Measurements from ENCODE around the gene BMPR2. TPM values are rescaled to one million over a fixed set of nuclear protein-coding genes. Genes with fewer than 3 reads are reported as not detected.

The BMPR2 gene
- total RNA-seq, 1 donor, result 44.2 TPM

GRCh38 chr2:202410092-202410491 lies 34.0 kb downstream of the BMPR2 start:
- no peak for DNase-seq (ENCODE audit: insufficient read length, low spot score, missing footprints)
- H3K4me1 ChIP-seq (ENCODE audit: insufficient read depth, low read length), result no peaks in the 10 kb centered on the region
- H3K79me2 ChIP-seq (ENCODE audit: insufficient read depth, low read length), result peaks cover 88% of the 10 kb centered on the region
- no peaks in the 10 kb centered on the region for H3K9me3 ChIP-seq (ENCODE audit: low read depth, low read length)
- no peak overlapping the region for H2AFZ ChIP-seq (ENCODE audit: low read length)
- H3K4me2 ChIP-seq (ENCODE audit: insufficient read depth, low read length), result no peak overlapping the region
- H3K4me3 ChIP-seq (ENCODE audit: insufficient read depth, low read length), result no peak overlapping the region
- H3K27ac ChIP-seq (ENCODE audit: low read depth, low read length), result no peak overlapping the region
- H3K36me3 ChIP-seq (ENCODE audit: insufficient read depth, low read length), result peaks cover under 1% of the 10 kb centered on the region
- H4K20me1 ChIP-seq (ENCODE audit: insufficient read depth, low read length), result peaks cover 30% of the 10 kb centered on the region
- H3K27me3 ChIP-seq (ENCODE audit: insufficient read depth, low read length), result no peaks in the 10 kb centered on the region
- no peak for TF ChIP-seq CTCF (IDR thresholded peaks at IDR 0.05; ENCODE audit: extremely low read depth, low read depth, low read length)

- Histone ChIP-seq H4K20me1 (ENCODE audit: insufficient read depth, low read length) (peaks cover 29% of the 10 kb centered on the region), H3K79me2 (ENCODE audit: insufficient read depth, low read length) (peaks cover 84% of the 10 kb centered on the region), H3K36me3 (ENCODE audit: insufficient read depth, low read length) (no peaks in the 10 kb centered on the region), H3K27me3 (ENCODE audit: insufficient read depth, low read length) (no peaks in the 10 kb centered on the region), H2AFZ (ENCODE audit: low read length) (no peak overlapping the region), H3K4me3 (ENCODE audit: insufficient read depth, low read length) (no peak overlapping the region), H3K9me3 (ENCODE audit: low read depth, low read length) (no peaks in the 10 kb centered on the region), H3K27ac (ENCODE audit: low read depth, low read length) (no peak overlapping the region), H3K4me2 (ENCODE audit: insufficient read depth, low read length) (no peak overlapping the region), H3K4me1 (ENCODE audit: insufficient read depth, low read length) (no peaks in the 10 kb centered on the region)
- no peak for TF ChIP-seq CTCF (IDR thresholded peaks at IDR 0.05; ENCODE audit: extremely low read depth, low read depth, low read length)
- no peak for DNase-seq (ENCODE audit: insufficient read length, low spot score, missing footprints)
Measured at GRCh38 chr2:202411097-202411496, 35.0 kb downstream of the BMPR2 start.

GRCh38 chr2:202418027-202418426 lies 41.9 kb downstream of the BMPR2 start:
- no peak overlapping the region for H3K4me2 ChIP-seq (ENCODE audit: insufficient read depth, low read length)
- H3K9me3 ChIP-seq (ENCODE audit: low read depth, low read length), result no peaks in the 10 kb centered on the region
- no peaks in the 10 kb centered on the region for H3K4me1 ChIP-seq (ENCODE audit: insufficient read depth, low read length)
- no peak for DNase-seq (ENCODE audit: insufficient read length, low spot score, missing footprints)
- TF ChIP-seq CTCF (IDR thresholded peaks at IDR 0.05; ENCODE audit: extremely low read depth, low read depth, low read length), result no peak
- peaks cover 15% of the 10 kb centered on the region for H4K20me1 ChIP-seq (ENCODE audit: insufficient read depth, low read length)
- H3K27me3 ChIP-seq (ENCODE audit: insufficient read depth, low read length), result no peaks in the 10 kb centered on the region
- H3K36me3 ChIP-seq (ENCODE audit: insufficient read depth, low read length), result no peaks in the 10 kb centered on the region
- H3K27ac ChIP-seq (ENCODE audit: low read depth, low read length), result no peak overlapping the region
- no peak overlapping the region for H3K4me3 ChIP-seq (ENCODE audit: insufficient read depth, low read length)
- H2AFZ ChIP-seq (ENCODE audit: low read length), result no peak overlapping the region
- H3K79me2 ChIP-seq (ENCODE audit: insufficient read depth, low read length), result peaks cover 72% of the 10 kb centered on the region

GRCh38 chr2:202418511-202418910 lies 42.4 kb downstream of the BMPR2 start:
- no peak for DNase-seq (ENCODE audit: insufficient read length, low spot score, missing footprints)
- Histone ChIP-seq H3K4me3 (ENCODE audit: insufficient read depth, low read length) (no peak overlapping the region), H2AFZ (ENCODE audit: low read length) (no peak overlapping the region), H3K36me3 (ENCODE audit: insufficient read depth, low read length) (no peaks in the 10 kb centered on the region), H3K27ac (ENCODE audit: low read depth, low read length) (no peak overlapping the region), H3K79me2 (ENCODE audit: insufficient read depth, low read length) (peaks cover 73% of the 10 kb centered on the region), H4K20me1 (ENCODE audit: insufficient read depth, low read length) (peaks cover 13% of the 10 kb centered on the region), H3K4me1 (ENCODE audit: insufficient read depth, low read length) (no peaks in the 10 kb centered on the region), H3K9me3 (ENCODE audit: low read depth, low read length) (no peaks in the 10 kb centered on the region), H3K4me2 (ENCODE audit: insufficient read depth, low read length) (no peak overlapping the region), H3K27me3 (ENCODE audit: insufficient read depth, low read length) (no peaks in the 10 kb centered on the region)
- TF ChIP-seq CTCF (IDR thresholded peaks at IDR 0.05; ENCODE audit: extremely low read depth, low read depth, low read length), result no peak

All from osteoblast (primary cell).